ENCODE measurements around the gene TROAP. TPM values are rescaled to one million over a fixed set of nuclear protein-coding genes. Genes with fewer than 3 reads are reported as not detected.

TROAP gene
- total RNA-seq, 1 experiment from 2014 or later = 135 TPM

DNA sequence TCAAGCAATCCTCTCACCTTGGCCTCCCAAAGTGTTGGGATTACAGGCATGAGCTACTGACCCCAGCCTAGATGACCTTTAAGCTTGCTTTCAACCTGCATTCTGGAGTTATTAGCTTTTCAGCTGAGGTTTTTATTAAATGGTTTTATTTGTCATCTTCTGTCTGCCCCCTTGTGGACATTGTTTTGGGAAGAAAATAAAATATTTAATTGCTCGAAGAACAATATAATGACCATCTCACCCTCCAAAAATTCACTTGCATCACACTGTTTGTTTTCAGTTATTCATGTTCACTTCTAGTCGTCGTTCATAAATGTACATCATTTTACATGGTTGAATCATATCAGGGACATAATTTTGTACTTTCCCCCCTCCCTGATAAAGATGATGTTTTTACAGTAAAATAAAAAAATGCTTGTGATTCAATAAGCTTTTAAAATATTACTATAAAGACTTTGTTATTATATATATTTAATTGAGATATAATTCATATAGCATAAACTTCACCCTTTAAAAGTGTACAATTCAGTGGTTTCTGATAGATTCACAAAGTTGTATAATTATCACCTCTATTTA lies 34.1 kb downstream of the TROAP start:
- no peak overlapping the region for H3K4me3 Mint-ChIP-seq (ENCODE audit: unreplicated experiment)
- Histone ChIP-seq H3K36me3 (ENCODE audit: control insufficient read depth, insufficient read depth, low read length) (no peaks in the 10 kb centered on the region; the same call in 1 of the 2 replicates), H3K4me3 (ENCODE audit: low read depth, low read length) (no peak overlapping the region), H3K9me3 (no peaks in the 10 kb centered on the region), H3K27me3 (replicated peaks; ENCODE audit: control insufficient read depth, insufficient read depth, low read length) (no peaks in the 10 kb centered on the region), H3K4me1 (no peaks in the 10 kb centered on the region)
- intact Hi-C loops (cut with micrococcal nuclease; ENCODE audit: unreplicated experiment) = loop anchor here (1.0 to 2.0 kb wide), 2 partner anchors 26 to 68 kb away; no protein-coding TSS in a partner anchor
- H3K27me3 Mint-ChIP-seq (ENCODE audit: insufficient read depth, unreplicated experiment) = no peaks in the 10 kb centered on the region
- ChIA-PET CTCF (interaction anchor here (0.7 to 4.9 kb wide), 13 partner anchors 10 to 280 kb away, joined by 3 to 178 read pairs (median 8); partner anchors contain the start of genes DNAJC22, SPATS2 and TROAP), POLR2A (interaction anchor here (0.6 to 1.0 kb wide), 3 partner anchors 10 to 68 kb away, joined by 3 to 5 read pairs (median 3); no protein-coding TSS in a partner anchor)
- no peak for DNase-seq
- BruUV-seq (replicated peaks) = no TSS peak
- no peak overlapping the region for H3K27ac Mint-ChIP-seq (ENCODE audit: unreplicated experiment)
- TF ChIP-seq, protein P1, sequence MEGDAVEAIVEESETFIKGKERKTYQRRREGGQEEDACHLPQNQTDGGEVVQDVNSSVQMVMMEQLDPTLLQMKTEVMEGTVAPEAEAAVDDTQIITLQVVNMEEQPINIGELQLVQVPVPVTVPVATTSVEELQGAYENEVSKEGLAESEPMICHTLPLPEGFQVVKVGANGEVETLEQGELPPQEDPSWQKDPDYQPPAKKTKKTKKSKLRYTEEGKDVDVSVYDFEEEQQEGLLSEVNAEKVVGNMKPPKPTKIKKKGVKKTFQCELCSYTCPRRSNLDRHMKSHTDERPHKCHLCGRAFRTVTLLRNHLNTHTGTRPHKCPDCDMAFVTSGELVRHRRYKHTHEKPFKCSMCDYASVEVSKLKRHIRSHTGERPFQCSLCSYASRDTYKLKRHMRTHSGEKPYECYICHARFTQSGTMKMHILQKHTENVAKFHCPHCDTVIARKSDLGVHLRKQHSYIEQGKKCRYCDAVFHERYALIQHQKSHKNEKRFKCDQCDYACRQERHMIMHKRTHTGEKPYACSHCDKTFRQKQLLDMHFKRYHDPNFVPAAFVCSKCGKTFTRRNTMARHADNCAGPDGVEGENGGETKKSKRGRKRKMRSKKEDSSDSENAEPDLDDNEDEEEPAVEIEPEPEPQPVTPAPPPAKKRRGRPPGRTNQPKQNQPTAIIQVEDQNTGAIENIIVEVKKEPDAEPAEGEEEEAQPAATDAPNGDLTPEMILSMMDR (IDR thresholded peaks at IDR 0.05; ENCODE audit: insufficient read depth in 1 of 2, low read depth in 1 of 2, low read length in 1 of 2, severe bottlenecking in 1 of 2, unreplicated experiment in 1 of 2) = peak; percentile 48 to 64
- H3K36me3 Mint-ChIP-seq (ENCODE audit: insufficient read depth, unreplicated experiment) = no peaks in the 10 kb centered on the region
- H3K4me1 Mint-ChIP-seq (ENCODE audit: low read depth, unreplicated experiment) = peaks cover 9% of the 10 kb centered on the region
- H3K9me3 Mint-ChIP-seq (ENCODE audit: unreplicated experiment) = no peaks in the 10 kb centered on the region

DNA sequence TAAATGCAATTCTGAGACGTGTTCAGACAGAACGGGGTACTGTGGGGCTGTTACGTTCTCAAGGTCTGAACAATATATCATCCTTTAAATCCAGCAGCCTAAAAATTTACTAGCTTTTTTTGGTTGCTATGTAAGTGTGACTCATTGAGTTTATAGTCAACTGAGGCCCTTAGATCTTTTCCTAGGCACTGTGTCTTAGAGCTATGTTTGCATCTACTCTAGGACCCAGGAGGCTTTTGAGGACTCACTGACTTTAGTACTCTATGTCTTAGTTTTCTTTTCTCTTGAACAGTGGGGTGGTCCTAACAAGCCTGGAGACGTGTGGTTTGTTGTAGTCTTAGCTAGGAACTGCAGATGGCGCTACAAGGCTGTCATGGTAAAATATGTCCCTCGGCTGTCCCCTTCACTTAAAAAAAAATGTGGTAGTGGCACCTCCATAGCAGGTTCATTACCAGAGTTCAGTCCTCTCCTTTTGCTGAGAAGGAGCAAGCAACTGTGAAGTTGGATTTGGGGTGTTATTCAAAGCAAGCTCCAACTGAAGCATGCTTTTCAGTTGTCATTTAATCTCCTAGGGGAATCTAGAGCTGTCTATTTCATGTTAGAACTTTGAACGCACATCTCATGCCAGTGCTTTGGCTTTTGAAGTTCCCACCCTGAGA lies 35.6 kb downstream of the TROAP start:
- BruUV-seq (replicated peaks) = no TSS peak
- Histone ChIP-seq H3K27me3 (replicated peaks; ENCODE audit: control insufficient read depth, insufficient read depth, low read length) (no peaks in the 10 kb centered on the region), H3K4me1 (no peaks in the 10 kb centered on the region), H3K9me3 (no peaks in the 10 kb centered on the region), H3K4me3 (ENCODE audit: low read depth, low read length) (no peak overlapping the region), H3K36me3 (ENCODE audit: control insufficient read depth, insufficient read depth, low read length) (no peaks in the 10 kb centered on the region)
- Mint-ChIP-seq H3K4me3 (ENCODE audit: unreplicated experiment) (no peak overlapping the region), H3K27ac (ENCODE audit: unreplicated experiment) (no peak overlapping the region), H3K27me3 (ENCODE audit: insufficient read depth, unreplicated experiment) (no peaks in the 10 kb centered on the region), H3K36me3 (ENCODE audit: insufficient read depth, unreplicated experiment) (no peaks in the 10 kb centered on the region), H3K4me1 (ENCODE audit: low read depth, unreplicated experiment) (peaks cover 9% of the 10 kb centered on the region), H3K9me3 (ENCODE audit: unreplicated experiment) (no peaks in the 10 kb centered on the region)
- intact Hi-C loops (cut with micrococcal nuclease; ENCODE audit: unreplicated experiment) = loop anchor here (1.0 to 2.0 kb wide), 4 partner anchors 156 to 264 kb away; partner anchors contain the start of gene PRPF40B
- CTCF ChIA-PET = interaction anchor here (0.6 to 4.9 kb wide), 32 partner anchors 8 to 289 kb away, joined by 3 to 178 read pairs (median 4); partner anchors contain the start of genes DNAJC22, KCNH3, RHEBL1 and SPATS2
- TF ChIP-seq, protein P1 (IDR thresholded peaks at IDR 0.05; ENCODE audit: insufficient read depth in 1 of 2, low read depth in 1 of 2, low read length in 1 of 2, severe bottlenecking in 1 of 2, unreplicated experiment in 1 of 2) = peak; percentile 87 to 91
- DNase-seq = peak; percentile 77 to 80
- POLR2A ChIA-PET = interaction anchor here (0.7 to 1.4 kb wide), 4 partner anchors 8 to 36 kb away, joined by 3 to 11 read pairs (median 4); partner anchors contain the start of gene SPATS2

DNA sequence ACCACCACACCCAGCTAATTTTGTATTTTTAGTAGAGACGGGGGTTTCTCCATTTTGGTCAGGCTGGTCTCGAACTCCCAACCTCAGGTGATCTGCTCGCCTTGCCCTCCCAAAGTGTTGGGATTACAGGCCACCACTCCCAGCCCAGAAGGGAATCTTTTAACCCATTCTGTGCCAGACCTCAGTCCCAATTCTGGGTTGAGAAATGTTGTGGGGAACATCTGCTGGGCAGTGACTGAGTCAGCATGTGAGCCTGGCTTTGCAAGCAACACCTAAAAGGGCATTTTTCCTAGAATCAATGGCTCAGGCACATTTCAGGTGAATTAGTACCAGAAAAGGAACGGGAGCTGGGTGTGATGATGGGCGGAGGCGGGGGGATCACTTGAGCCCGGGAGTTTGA lies 36.6 kb downstream of the TROAP start:
- no peak overlapping the region for H3K27ac Mint-ChIP-seq (ENCODE audit: unreplicated experiment)
- TF ChIP-seq, protein P1 (IDR thresholded peaks at IDR 0.05; ENCODE audit: insufficient read depth in 1 of 2, low read depth in 1 of 2, low read length in 1 of 2, severe bottlenecking in 1 of 2, unreplicated experiment in 1 of 2) = no peak
- no peak overlapping the region for H3K4me3 Mint-ChIP-seq (ENCODE audit: unreplicated experiment)
- Histone ChIP-seq H3K36me3 (ENCODE audit: control insufficient read depth, insufficient read depth, low read length) (no peaks in the 10 kb centered on the region), H3K4me3 (ENCODE audit: low read depth, low read length) (no peak overlapping the region), H3K27me3 (replicated peaks; ENCODE audit: control insufficient read depth, insufficient read depth, low read length) (no peaks in the 10 kb centered on the region), H3K9me3 (no peaks in the 10 kb centered on the region), H3K4me1 (no peaks in the 10 kb centered on the region)
- H3K4me1 Mint-ChIP-seq (ENCODE audit: low read depth, unreplicated experiment) = peaks cover 9% of the 10 kb centered on the region
- H3K27me3 Mint-ChIP-seq (ENCODE audit: insufficient read depth, unreplicated experiment) = no peaks in the 10 kb centered on the region
- no peaks in the 10 kb centered on the region for H3K36me3 Mint-ChIP-seq (ENCODE audit: insufficient read depth, unreplicated experiment)
- intact Hi-C loops (cut with micrococcal nuclease; ENCODE audit: unreplicated experiment) = loop anchor here (2.0 kb wide), 2 partner anchors 193 to 263 kb away; partner anchors contain the start of gene PRPF40B
- BruUV-seq (replicated peaks) = no TSS peak
- POLR2A ChIA-PET = no interaction called here
- DNase-seq = no peak
- no peaks in the 10 kb centered on the region for H3K9me3 Mint-ChIP-seq (ENCODE audit: unreplicated experiment)
- CTCF ChIA-PET = interaction anchor here (1.0 to 4.9 kb wide), 9 partner anchors 13 to 221 kb away, joined by 3 to 178 read pairs (median 16); partner anchors contain the start of genes DNAJC22 and TROAP
